MM.1S (cell line): ENCODE measurements around the gene SMC1B.

ENCODE experiments used
- DNase-seq: peaks from one replicate; pipeline ENCODE4 v3.0.0-alpha.2; 2015
- H2AFZ ChIP-seq: fragments of 300-600 bp; sonication (generic); 2 replicates; pipeline ENCODE4 v1.6.0; 2016; ENCODE audit warnings: antibody characterized with exemption, low read length
- H3F3A ChIP-seq: fragments of 300-600 bp; sonication (generic); 2 replicates; pipeline ENCODE4 v1.6.1; 2016; ENCODE audit warnings: mild to moderate bottlenecking, antibody characterized with exemption, low read length, moderate library complexity, mixed read lengths; ENCODE audit not compliant: insufficient read depth
- H3K27ac ChIP-seq: fragments of 300-600 bp; sonication (generic); 2 replicates; pipeline ENCODE4 v1.5.1; 2016; ENCODE audit warnings: mild to moderate bottlenecking, low read length
- H3K27me3 ChIP-seq: fragments of 300-600 bp; sonication (generic); replicated peaks from 2 replicates; pipeline ENCODE4 v1.6.0; 2016; ENCODE audit warnings: low read length; ENCODE audit not compliant: insufficient read depth
- H3K36me3 ChIP-seq: fragments of 300-600 bp; sonication (generic); replicated peaks from 2 replicates; pipeline ENCODE4 v1.6.1; 2016; ENCODE audit warnings: mild to moderate bottlenecking, low read length, mixed read lengths; ENCODE audit not compliant: insufficient read depth
- H3K4me1 ChIP-seq: fragments of 300-600 bp; sonication (generic); 2 replicates; pipeline ENCODE4 v1.6.1; 2016; ENCODE audit warnings: low read length, mixed read lengths
- H3K4me2 ChIP-seq: fragments of 300-600 bp; sonication (generic); 2 replicates; pipeline ENCODE4 v1.6.0; 2016; ENCODE audit warnings: low read depth, low read length
- H3K4me3 ChIP-seq: fragments of 300-600 bp; sonication (generic); 2 replicates; pipeline ENCODE4 v1.5.1; 2016; ENCODE audit warnings: low read length, mixed read lengths
- H3K79me2 ChIP-seq: fragments of 300-600 bp; sonication (generic); 2 replicates; pipeline ENCODE4 v1.6.1; 2016; ENCODE audit warnings: mixed run types, low read length, mixed read lengths
- H3K9ac ChIP-seq: fragments of 300-600 bp; sonication (generic); 2 replicates; pipeline ENCODE4 v1.6.1; 2016; ENCODE audit warnings: low read length, mixed read lengths
- H3K9me2 ChIP-seq: fragments of 300-600 bp; sonication (generic); replicated peaks from 2 replicates; pipeline ENCODE4 v1.6.1; 2016; ENCODE audit warnings: mild to moderate bottlenecking, low read length, mixed read lengths; ENCODE audit not compliant: insufficient read depth
- H3K9me3 ChIP-seq: fragments of 300-600 bp; sonication (generic); replicated peaks from 2 replicates; pipeline ENCODE4 v1.6.1; 2016; ENCODE audit warnings: mild to moderate bottlenecking, low read length, mixed read lengths; ENCODE audit not compliant: insufficient read depth
- H4K20me1 ChIP-seq: fragments of 300-600 bp; sonication (generic); 2 replicates; pipeline ENCODE4 v1.6.1; 2016; ENCODE audit warnings: mild to moderate bottlenecking, low read length, moderate library complexity, mixed read lengths; ENCODE audit not compliant: insufficient read depth
- CTCF ChIP-seq: fragments of 300-600 bp; sonication (generic); IDR thresholded peaks from 2 replicates; pipeline ENCODE4 v1.5.1; 2016; ENCODE audit warnings: antibody characterized with exemption, low read length, mixed read lengths
- EZH2 ChIP-seq: fragments of 300-600 bp; sonication (generic); optimal IDR thresholded peaks from 2 replicates; pipeline ENCODE3; 2017; ENCODE audit warnings: low read depth, mild to moderate bottlenecking, antibody characterized with exemption, low read length, mixed read lengths
- EZH2phosphoT487 ChIP-seq: fragments of 300-600 bp; sonication (generic); IDR thresholded peaks from 2 replicates; pipeline ENCODE4 v1.6.1; 2018; ENCODE audit warnings: antibody characterized with exemption, low read length

SMC1B gene

GRCh38 chr22:45335854-45336522 is 77.4 kb downstream of the SMC1B start:
- Histone ChIP-seq H3K4me2 (no peak overlapping the region), H2AFZ (no peak overlapping the region), H3K4me1 (no peaks in the 10 kb centered on the region), H3K36me3 (peaks cover 3% of the 10 kb centered on the region; the same call in 1 of the 2 replicates), H3K27me3 (no peaks in the 10 kb centered on the region), H3K9me3 (no peaks in the 10 kb centered on the region), H3F3A (no peaks in the 10 kb centered on the region), H4K20me1 (no peaks in the 10 kb centered on the region), H3K4me3 (no peak overlapping the region), H3K79me2 (no peaks in the 10 kb centered on the region), H3K27ac (no peak overlapping the region), H3K9me2 (no peaks in the 10 kb centered on the region), H3K9ac (no peak overlapping the region)
- no peak for DNase-seq
- TF ChIP-seq CTCF = no peak

- H3K4me1 ChIP-seq = no peaks in the 10 kb centered on the region
- no peaks in the 10 kb centered on the region for H3K27me3 ChIP-seq
- H3K9me3 ChIP-seq = no peaks in the 10 kb centered on the region
- no peak overlapping the region for H3K27ac ChIP-seq
- H3K36me3 ChIP-seq = peaks cover 3% of the 10 kb centered on the region; the same call in 1 of the 2 replicates
- no peak for DNase-seq
- no peaks in the 10 kb centered on the region for H3K9me2 ChIP-seq
- no peak overlapping the region for H3K4me3 ChIP-seq
- H3K9ac ChIP-seq = no peak overlapping the region
- H3K4me2 ChIP-seq = no peak overlapping the region
- H3F3A ChIP-seq = no peaks in the 10 kb centered on the region
- H2AFZ ChIP-seq = no peak overlapping the region
- no peak for TF ChIP-seq EZH2phosphoT487
- no peaks in the 10 kb centered on the region for H4K20me1 ChIP-seq
- no peaks in the 10 kb centered on the region for H3K79me2 ChIP-seq
These were observed 78.2 kb downstream of the SMC1B start for GRCh38 chr22:45335021-45335818.

GRCh38 chr22:45334528-45334927 is 78.9 kb downstream of the SMC1B start:
- Histone ChIP-seq H3K79me2 (no peaks in the 10 kb centered on the region), H4K20me1 (no peaks in the 10 kb centered on the region), H3K27ac (no peak overlapping the region), H2AFZ (no peak overlapping the region), H3K36me3 (peaks cover 3% of the 10 kb centered on the region; the same call in 1 of the 2 replicates), H3K9ac (no peak overlapping the region), H3K9me2 (no peaks in the 10 kb centered on the region), H3K4me3 (no peak overlapping the region), H3K4me2 (no peak overlapping the region), H3K9me3 (no peaks in the 10 kb centered on the region), H3F3A (no peaks in the 10 kb centered on the region), H3K4me1 (no peaks in the 10 kb centered on the region), H3K27me3 (no peaks in the 10 kb centered on the region)
- no peak for DNase-seq
- TF ChIP-seq EZH2phosphoT487 (no peak), CTCF (no peak), EZH2 (no peak)

GRCh38 chr22:45334068-45334467 is 79.3 kb downstream of the SMC1B start:
- TF ChIP-seq CTCF = no peak
- TF ChIP-seq EZH2 = no peak
- no peak for TF ChIP-seq EZH2phosphoT487
- Histone ChIP-seq H3K36me3 (peaks cover 3% of the 10 kb centered on the region; the same call in 1 of the 2 replicates), H3K79me2 (no peaks in the 10 kb centered on the region), H3K4me2 (no peak overlapping the region), H3K4me3 (no peak overlapping the region), H3K27ac (no peak overlapping the region), H3K9me2 (no peaks in the 10 kb centered on the region), H3F3A (no peaks in the 10 kb centered on the region), H3K27me3 (no peaks in the 10 kb centered on the region), H3K9me3 (no peaks in the 10 kb centered on the region), H3K4me1 (no peaks in the 10 kb centered on the region), H4K20me1 (no peaks in the 10 kb centered on the region), H2AFZ (no peak overlapping the region), H3K9ac (no peak overlapping the region)
- DNase-seq = no peak
